ENCODE data around the gene FCHSD2.

The FCHSD2 gene

DNA sequence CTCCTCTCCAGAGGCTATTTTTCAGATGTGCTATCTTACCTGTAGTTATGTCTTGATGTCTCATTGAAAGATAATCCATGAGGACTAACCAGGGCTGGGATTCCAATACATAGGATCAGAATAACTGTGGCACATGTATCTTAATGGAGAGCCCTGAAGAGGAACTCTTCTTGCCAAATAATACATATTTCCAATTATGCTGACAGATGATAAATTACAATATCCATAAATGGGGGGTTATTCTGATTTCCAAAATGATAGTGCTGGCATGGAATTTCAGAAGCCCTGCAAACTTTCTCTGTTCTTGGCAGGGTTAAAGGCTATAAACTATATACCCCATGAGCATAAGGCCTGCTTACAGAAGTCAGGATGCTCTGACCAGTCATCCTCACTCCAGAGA, 173.7 kb downstream of the FCHSD2 start:
- DNase-seq (ENCODE audit: low read depth): no peak

DNA sequence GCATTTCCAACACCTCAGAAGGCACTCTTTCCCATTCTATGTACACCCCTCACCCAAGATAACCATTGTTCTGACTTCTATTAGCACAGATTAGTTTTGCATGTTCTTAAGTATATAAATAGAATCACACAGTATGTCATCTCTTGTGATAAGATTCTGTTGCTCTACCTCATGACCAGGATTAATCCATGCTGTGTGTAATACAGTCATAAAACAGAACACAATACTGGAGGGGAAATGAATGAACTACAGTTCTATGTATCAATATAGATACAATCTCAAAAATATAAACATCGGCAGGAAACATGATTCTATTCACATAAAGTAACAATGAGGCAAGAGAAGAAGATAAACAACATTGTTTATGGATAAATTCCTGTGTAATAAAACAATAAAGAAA, 176.4 kb downstream of the FCHSD2 start:
- DNase-seq (ENCODE audit: low read depth): no peak

DNA sequence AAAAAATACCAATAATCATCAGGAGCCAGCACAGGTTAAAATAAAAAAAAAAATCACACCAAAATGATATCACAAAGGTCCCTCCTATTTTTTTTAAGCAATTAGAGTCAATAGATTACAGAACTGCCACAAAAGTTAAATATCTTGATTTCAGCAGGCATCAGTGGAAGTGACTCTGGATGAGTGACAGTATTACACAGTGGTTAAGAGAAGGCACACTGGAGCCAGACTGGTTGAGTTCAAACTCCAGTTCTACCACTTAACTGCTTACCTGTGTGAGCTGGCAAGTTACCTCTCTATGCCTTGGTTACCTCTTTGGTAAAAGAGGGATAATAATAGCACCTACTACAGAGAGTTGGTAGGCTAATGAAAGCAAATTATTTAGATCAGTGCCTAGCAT, 179.4 kb downstream of the FCHSD2 start:
- no peak for DNase-seq (ENCODE audit: low read depth)

DNA sequence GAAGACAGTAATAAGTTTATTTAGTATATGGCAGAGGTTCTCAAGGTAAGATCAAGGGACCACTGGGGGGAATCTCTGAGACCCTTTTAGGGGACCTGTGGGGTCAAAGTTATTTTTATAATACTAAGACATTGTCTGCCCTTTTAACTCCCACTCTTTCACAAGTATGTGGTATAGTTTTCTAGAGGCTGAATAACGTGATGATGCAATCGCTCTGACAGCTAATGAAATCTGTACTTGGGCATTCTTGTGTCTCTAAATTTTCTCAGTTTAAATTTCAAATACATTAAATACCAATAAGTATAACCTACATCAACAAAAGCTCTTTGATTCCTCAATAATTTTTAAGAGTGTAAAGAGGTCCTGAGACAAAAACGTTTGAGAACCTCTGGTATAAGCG, 180.0 kb downstream of the FCHSD2 start:
- no peak for DNase-seq (ENCODE audit: low read depth)

DNA sequence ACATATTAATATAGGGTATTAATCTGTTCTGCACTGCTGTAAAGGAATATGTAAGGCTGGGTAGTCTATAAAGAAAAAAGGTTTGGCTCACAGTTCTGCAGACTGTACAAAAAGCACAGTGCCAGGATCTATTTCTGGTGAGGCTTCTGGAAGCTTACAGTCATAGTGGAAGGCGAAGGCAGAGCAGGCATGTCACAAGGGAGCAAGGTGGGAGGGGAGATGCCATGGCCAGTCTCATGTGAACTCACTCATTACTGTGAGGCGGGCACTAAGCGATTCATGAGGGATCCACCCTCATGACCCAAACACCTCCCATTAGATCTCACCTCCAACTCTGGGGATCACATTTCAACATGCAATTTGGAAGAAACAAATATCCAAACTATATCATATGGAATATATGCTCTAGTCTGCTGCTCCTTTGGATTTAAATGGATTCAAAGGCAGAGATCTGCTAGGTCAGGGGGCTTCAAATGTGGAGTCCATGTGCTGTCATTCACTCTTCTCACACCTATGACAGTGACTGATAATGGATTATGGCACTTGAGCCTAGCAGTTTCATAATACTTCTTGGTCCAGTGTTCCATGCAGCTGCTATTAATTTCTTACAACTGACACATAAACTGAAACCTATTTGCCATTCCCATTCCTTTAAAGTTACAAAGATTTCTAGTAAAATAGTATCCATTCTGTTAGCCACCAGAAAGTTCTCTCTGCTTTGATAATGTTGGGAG, 182.0 kb downstream of the FCHSD2 start:
- DNase-seq (ENCODE audit: low read depth): no peak

DNA sequence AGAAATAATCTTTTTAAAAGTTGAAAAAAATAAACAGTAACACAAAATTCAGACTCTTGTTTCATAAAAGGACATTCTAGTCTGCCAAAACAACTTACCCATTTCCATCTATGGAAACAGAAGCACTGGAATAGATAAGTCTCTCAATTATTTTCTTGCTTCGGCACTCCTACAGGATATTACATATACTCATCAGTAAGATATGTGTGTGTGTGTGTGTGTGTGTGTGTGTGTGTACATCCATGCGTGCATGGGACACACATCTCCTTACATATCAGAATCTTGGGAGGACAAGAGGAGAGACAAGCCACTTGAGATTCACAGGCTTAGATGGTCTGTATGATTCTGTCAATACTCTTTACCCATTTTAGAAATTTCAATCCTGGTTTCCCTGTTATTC, 183.3 kb downstream of the FCHSD2 start:
- no peak for DNase-seq (ENCODE audit: low read depth)

DNA sequence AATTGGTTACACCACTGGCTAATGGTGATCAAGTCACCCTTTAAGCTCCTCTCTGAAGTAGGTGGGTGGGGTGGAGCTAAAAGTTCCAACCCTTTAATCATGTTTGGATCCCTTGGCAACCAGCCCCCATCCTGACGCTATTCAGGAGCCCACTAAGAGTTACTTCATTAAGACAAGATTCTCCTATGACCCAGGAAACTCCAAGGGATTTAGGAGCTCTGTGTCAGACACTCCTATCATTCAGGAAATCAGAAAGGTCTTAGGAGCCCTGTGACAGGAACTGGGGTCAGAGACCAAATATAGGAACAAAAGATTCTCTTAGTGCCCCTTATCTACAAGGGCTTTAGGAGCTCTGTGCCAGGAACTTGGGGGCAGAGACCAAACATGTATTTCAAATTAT, 186.7 kb downstream of the FCHSD2 start:
- no peak for DNase-seq (ENCODE audit: low read depth)

DNA sequence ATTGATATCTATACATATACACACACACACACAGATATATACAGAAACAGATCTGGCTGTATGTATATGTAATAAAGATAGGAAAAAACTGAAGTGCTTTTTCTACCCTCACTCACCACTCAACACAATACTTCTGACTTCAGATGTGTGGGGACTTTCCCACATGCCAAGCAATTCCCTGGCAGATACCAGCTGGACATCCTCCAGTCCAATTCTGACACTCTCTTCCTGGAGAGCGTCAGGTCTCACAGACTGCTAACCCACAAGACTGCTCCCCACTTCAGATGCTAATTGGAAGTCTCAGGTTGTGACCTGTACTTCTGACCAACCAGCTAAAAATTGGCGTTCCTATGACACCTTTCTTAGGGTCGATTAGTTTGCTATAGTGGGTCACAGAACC, 187.3 kb downstream of the FCHSD2 start:
- no peak for DNase-seq (ENCODE audit: low read depth)

DNA sequence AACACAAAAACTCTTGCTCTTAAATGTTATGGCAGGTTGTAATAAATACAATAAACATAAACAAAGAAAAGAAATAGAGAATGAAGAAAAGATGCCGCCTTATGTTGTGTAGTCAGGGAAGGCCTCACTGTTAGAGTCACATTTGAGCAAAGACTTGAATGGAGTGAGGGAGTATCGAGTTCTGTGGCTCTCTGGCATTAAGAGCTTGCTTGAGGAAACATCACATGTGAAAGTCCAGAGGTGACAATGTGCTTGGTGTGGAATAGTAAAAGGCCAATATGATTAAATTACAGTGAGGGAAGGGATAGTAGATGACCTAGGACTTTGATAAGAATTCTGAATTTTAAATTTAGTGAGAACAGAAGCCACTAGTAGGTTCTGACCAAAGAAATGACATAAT, 188.5 kb downstream of the FCHSD2 start:
- no peak for DNase-seq (ENCODE audit: low read depth)

DNA sequence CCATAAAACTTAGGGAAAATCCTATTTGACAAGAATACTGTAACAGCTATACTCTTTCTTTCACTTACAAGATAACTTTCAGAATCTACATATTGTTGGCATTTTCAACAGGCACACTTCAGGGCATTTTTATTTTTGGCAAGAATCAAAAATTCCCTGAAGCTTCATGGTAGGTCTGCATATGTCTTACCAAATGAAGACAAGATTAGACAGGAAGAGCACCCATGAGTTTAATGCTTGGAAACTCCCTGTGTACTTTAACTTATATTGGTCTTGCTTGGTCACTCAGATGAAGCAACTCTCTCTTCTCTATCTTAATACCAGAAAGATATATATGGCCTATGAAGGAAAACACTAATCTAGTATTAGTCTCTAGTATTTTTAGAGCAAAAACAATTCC, 190.2 kb downstream of the FCHSD2 start:
- no peak for DNase-seq (ENCODE audit: low read depth)

DNA sequence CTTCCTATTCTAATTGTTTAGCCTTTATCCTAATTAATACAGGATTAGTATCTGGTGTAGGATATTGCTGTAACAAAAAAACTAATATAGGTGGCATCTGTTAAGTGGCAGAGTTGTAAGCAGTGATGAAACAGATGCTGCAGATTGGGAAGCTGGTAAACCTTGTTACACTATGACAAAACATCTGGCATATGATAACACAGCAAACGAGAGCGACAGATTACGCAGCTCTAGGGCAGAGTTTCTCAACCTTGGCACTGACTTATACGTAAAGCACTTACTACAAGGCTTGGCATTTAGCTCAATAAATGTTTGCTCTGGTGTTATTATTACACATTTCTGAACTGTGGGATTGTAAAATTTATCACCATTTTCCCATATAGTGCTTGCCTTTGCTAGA, 190.9 kb downstream of the FCHSD2 start:
- DNase-seq (ENCODE audit: low read depth): peak; percentile 58

DNA sequence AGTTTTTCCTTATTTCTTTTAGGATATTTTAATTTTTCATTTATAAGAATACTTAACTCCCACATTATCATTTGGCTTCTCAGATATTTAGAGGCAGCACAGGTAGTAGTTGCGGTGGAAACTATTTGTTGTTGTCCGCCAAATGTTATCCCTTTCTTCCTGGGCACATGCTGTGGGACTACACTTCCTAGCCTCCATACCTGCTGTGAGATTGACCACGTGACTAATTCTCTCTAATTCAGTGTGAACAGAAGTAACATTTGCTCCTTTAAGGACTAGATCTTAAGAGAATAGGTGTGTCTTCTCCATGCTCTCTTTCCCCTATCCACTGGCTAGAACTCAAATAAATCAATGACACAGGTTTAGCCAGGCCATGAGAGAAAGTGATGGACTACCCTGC, 191.4 kb downstream of the FCHSD2 start:
- no peak for DNase-seq (ENCODE audit: low read depth)

DNA sequence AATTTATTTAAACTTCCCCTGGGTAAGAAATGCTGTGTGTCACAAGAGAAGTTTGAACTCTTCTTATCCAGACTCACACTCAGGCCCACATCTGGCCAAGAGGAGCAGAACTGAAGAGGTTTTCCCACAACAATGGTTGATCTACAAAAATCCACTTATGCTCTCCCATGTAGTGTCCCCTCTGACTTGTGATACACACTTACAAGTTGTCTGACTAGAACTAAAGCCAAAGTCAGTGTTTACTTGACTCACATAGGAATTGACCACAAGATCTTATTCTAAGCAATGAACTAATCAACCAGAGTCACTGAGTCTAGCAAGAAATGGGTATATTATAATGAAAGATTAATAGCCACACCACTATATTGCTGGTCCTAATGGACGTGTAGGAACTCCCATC, 194.9 kb downstream of the FCHSD2 start:
- DNase-seq (ENCODE audit: low read depth): no peak

DNA sequence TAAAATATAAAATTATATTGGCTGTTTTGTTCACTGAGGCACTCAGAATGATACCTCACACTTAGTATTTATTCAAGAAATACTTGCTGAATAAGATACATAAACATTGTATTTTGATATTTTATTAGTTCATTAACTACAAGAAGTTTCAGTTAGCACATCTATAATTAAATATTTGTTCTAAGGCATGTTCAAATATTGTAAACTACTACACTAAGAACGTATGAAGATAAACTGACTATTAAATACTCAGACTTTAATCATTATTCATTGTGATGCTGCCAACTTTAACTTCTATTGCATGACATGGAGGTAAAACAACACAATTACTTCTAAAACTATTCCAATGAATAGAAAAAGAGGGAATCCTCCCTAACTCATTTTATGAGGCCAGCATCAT, 198.5 kb downstream of the FCHSD2 start:
- no peak for DNase-seq (ENCODE audit: low read depth)

DNA sequence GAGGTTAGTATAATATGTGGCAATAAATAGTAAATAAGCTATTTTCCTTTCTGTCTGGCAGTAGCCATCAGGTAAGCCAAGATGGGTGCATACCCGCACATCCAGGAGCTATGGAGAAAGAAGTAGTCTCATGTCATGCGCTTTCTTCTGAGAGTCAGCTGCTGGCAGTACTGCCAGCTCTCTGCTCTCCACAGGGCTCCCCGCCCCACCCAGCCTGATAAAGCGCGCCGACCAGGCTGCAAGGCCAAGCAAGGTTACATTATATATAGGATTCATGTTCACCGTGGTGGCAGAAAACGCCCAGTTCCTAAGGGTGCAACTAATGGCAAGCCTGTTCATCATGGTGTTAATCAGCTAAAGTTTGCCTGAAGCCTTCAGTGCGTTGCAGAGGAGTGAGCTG, 201.7 kb downstream of the FCHSD2 start:
- DNase-seq (ENCODE audit: low read depth): no peak

DNA sequence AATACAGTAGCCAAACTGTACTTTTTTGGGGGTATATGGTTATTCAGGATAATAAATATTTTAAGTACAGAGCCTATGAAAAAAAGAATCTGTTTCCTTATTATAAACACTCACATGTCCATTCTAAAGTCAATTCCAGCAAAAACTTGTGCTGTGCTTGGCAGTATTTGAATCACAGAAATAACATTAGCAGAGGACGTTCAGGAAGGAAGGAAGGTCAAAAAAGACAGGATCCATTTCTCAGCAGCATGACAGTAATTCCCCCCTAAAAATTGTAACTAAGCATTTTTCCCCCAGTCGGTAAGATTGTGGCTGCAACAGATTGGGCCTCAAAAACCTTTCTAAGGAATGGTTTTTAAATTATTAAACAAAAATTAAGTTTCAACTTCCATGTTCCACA, 203.1 kb downstream of the FCHSD2 start:
- no peak for DNase-seq (ENCODE audit: low read depth)

DNA sequence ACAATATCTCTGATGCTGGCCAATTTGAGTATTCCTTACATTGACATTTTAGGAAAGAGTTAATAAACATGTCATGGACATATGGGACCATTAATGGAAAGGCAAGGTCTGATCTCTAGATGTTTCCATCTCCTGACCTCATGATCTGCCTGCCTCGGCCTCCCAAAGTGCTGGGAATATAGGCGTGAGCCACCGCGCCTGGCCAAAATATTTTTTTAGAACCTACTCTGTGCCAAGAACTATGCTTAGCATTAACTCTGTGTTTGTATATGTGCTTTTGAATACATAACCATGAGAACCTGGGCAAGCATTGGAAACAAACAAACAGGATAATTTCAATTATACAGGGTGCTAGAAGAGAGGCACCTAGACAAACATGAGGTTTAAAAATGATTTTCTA, 204.7 kb downstream of the FCHSD2 start:
- no peak for DNase-seq (ENCODE audit: low read depth)

DNA sequence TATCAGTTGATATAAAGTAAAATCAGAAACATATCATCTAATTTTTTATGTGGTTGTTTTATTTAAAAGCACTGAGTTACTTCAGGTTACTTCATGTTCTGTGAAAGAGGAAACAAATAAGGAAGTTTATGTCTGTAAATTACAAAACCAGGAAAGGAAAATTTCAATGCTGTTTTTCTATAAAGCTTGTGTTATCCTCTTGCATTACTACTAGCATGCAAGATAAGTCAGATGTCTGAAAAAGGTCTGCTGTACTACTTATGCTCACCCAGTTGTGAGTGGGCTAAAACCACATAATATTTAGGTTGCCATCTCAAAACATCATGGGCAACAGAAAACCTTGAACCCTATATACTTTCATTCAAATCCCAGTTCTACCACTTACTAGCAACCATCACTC, 206.4 kb downstream of the FCHSD2 start:
- DNase-seq (ENCODE audit: low read depth): no peak

DNA sequence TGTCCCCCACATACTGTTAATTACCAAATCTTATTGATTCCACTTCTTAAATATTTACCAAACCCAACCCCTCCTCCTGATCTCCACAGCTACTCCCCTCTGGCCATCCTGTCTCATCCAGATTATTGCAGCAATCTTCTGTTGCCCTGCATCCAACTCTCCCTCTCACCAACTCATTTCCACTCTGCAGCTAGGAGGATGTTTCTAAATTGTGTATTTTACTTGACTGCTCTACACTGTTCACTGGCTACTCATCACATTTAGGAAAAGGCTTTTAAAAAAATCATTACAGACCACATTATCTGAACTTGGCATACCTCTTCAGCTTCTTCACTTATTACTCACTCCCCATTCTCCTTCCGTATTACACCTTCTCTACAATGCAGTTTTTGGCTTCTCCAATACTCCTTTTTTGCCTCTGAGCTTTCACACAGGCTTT, 210.0 kb downstream of the FCHSD2 start:
- DNase-seq (ENCODE audit: low read depth): peak; percentile 9

DNA sequence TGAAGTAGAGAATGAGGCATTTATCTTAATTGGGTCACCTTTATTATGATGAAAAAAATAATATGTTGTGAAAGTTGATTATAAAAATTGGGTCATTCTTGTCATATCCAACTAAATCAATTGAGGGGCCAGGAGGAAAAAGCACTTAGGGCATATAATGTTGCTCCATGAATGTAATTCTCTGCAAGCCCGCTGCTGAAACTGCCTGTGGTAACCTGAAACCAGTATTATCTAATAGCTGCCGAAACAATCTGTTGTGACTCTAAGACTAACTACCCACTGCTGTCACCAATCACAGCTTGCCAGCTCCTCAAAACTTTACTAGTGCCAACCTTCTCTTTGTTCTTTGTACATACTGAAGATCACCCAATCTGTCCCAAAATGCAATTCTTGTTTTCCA, 212.1 kb downstream of the FCHSD2 start:
- DNase-seq (ENCODE audit: low read depth): no peak

DNA sequence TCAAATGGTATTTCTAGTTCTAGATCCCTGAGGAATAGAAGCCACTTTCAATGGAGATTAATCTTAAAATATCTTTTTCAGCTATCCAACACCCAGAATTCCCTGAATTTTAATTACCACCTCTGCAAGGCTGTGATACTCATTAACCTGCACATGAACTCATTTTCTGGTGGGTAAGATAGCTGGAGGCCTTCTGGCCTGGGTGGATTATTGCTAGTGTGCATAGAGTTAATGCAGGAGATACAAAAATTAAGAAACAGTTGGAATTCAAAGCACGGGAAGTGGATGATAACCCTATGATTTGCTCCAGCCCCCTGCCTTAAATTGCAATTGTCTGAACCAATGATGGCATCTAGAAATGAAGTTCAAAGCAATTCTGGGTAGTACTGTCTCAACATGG, 212.9 kb downstream of the FCHSD2 start:
- DNase-seq (ENCODE audit: low read depth): no peak

DNA sequence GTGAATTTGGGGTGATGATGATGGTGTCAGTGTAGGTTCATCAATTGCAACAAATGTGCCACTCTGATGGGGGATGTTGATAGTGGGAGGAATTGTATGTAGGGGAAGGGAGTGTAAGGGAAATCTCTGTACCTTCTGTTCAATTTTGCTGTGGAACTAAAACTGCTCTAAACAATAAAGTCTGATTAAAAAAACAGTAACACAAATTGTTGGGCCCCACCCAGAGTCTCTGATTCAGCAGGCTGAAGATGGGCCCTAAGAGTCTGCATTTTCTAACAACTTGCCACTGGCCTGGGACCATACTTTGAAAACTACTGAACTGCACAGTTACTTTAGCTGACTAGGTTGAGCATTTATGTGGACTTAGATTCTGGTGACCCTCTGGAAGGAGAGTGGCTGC, 214.7 kb downstream of the FCHSD2 start:
- DNase-seq (ENCODE audit: low read depth): no peak

DNA sequence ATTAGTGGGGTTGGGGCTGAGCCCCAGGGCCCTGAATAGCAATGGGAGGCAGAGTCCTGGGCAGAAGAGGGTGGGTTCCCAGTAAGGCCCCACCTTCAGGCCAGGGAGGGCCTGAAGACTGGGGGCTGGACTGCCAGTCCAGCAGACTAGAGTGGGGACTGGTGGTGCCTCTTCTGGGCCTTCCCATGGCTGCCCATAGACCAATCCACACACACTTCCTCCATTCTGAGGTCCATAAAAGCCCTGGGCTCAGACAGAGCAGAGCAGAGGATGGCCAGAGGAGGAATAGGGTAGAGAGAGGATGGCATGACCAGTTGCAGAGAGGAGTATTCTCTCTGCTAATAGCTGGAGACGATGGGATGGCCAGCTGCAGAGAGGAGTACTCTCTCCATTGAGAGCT, 216.0 kb downstream of the FCHSD2 start:
- no peak for DNase-seq (ENCODE audit: low read depth)

DNA sequence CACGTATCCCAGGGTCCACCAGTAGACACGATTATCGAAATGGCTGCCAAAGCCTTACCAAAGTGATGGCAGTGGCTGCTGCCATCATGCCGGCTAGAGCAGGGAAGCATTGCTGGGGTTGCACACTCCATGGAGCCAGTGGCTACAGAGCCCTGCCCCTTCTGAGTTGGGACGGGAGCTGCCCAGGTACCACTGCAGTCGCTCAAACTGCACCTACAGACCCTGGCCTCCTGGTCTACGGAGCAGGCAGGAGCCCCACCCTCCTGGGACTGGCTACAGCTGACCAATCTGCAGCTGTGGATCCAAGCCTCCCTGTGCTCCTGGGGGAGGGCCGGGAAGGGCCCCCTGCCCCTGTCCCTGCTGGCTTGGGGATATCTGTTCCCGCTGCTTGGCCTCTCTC, 216.5 kb downstream of the FCHSD2 start:
- DNase-seq (ENCODE audit: low read depth): no peak

All from HS-5 (cell line).